Thoracic aorta (tissue), 2 donors: ENCODE results near the gene PHACTR1. TPM values are rescaled to one million over a fixed set of nuclear protein-coding genes. Genes with fewer than 3 reads are reported as not detected.

ENCODE experiments used
- ATAC-seq: fragments of 150-250 bp; one replicate; pipeline ENCODE4 v1.8.0; 2017; ENCODE audit warnings: low read depth; ENCODE audit not compliant: insufficient number of reproducible peaks, low FRiP score
- DNase-seq: peaks from one replicate; pipeline ENCODE4 v3.0.0-alpha.2; 2020; ENCODE audit warnings: low spot score
- H3K27ac ChIP-seq, 2 donors: fragments of 200-600 bp; sonication (generic); 1 replicate in 1 of 2; 2 replicates in 1 of 2; pipeline ENCODE4 v1.5.1; 2016; ENCODE audit warnings: mild to moderate bottlenecking in 2 of 2, moderate library complexity in 2 of 2
- H3K27me3 ChIP-seq: fragments of 200-600 bp; sonication (generic); replicated peaks from 2 replicates; pipeline ENCODE4 v1.6.0; 2016; ENCODE audit warnings: mild to moderate bottlenecking; ENCODE audit not compliant: insufficient read depth
- H3K36me3 ChIP-seq: fragments of 200-600 bp; sonication (generic); one replicate; pipeline ENCODE4 v1.5.1; 2016
- H3K4me1 ChIP-seq, 2 donors: fragments of 200-600 bp; sonication (generic); 1 replicate in 1 of 2; 2 replicates in 1 of 2; pipeline versions ENCODE4 v1.5.1 to v1.6.0; 2016; ENCODE audit warnings: low read depth in 2 of 2, mild to moderate bottlenecking in 1 of 2; ENCODE audit not compliant: control insufficient read depth in 1 of 2
- H3K4me3 ChIP-seq: fragments of 200-600 bp; sonication (generic); 2 replicates; pipeline ENCODE4 v1.5.1; 2016; ENCODE audit warnings: mild to moderate bottlenecking
- H3K9me3 ChIP-seq: fragments of 200-600 bp; sonication (generic); 2 replicates; pipeline ENCODE4 v1.5.1; 2016
- CTCF ChIP-seq: fragments of 200-600 bp; sonication (generic); IDR thresholded peaks from one replicate; pipeline ENCODE4 v1.5.1; 2019; ENCODE audit warnings: antibody characterized with exemption
- total RNA-seq, 2 donors: library from RNA; depleted of rRNA; stranded (reverse); fragments of >200 nt; gene quantifications; one replicate each; pipeline versions ENCODE4 v1.1.0 to v1.2.3, GENCODE V29; 2016

PHACTR1 gene
- total RNA-seq, 2 donors from 2014 or later = 42.9 to 69.1 TPM

- H3K4me3 ChIP-seq = no peak overlapping the region
- H3K9me3 ChIP-seq = no peaks in the 10 kb centered on the region
- no peak for TF ChIP-seq CTCF
- DNase-seq (no peak), ATAC-seq (no peak)
- no peak overlapping the region for H3K27ac ChIP-seq
- peaks cover 15 to 80% of the 10 kb centered on the region in 2 donors for H3K4me1 ChIP-seq
- no peaks in the 10 kb centered on the region for H3K27me3 ChIP-seq
- no peaks in the 10 kb centered on the region for H3K36me3 ChIP-seq
Measured at GRCh38 chr6:13116155-13116554, 399.6 kb downstream of the PHACTR1 start.

GRCh38 chr6:13117570-13117969 lies 401.0 kb downstream of the PHACTR1 start:
- no peaks in the 10 kb centered on the region for H3K27me3 ChIP-seq

GRCh38 chr6:13119549-13119948 lies 403.0 kb downstream of the PHACTR1 start:
- Histone ChIP-seq H3K27me3 (no peaks in the 10 kb centered on the region), H3K36me3 (no peaks in the 10 kb centered on the region), H3K4me1 (peaks cover 6 to 76% of the 10 kb centered on the region in 2 donors), H3K4me3 (no peak overlapping the region), H3K9me3 (no peaks in the 10 kb centered on the region), H3K27ac (no peak overlapping the region)
- DNase-seq (no peak), ATAC-seq (no peak)
- TF ChIP-seq CTCF = no peak

More at GRCh38 chr6:13117570-13117969, 401.0 kb downstream of the PHACTR1 start:
- no peak overlapping the region for H3K27ac ChIP-seq
- H3K4me1 ChIP-seq = peaks cover 15 to 80% of the 10 kb centered on the region in 2 donors
- H3K36me3 ChIP-seq = no peaks in the 10 kb centered on the region
- no peak overlapping the region for H3K4me3 ChIP-seq
- ATAC-seq (no peak), DNase-seq (no peak)
- TF ChIP-seq CTCF = no peak
- H3K9me3 ChIP-seq = no peaks in the 10 kb centered on the region

DNA sequence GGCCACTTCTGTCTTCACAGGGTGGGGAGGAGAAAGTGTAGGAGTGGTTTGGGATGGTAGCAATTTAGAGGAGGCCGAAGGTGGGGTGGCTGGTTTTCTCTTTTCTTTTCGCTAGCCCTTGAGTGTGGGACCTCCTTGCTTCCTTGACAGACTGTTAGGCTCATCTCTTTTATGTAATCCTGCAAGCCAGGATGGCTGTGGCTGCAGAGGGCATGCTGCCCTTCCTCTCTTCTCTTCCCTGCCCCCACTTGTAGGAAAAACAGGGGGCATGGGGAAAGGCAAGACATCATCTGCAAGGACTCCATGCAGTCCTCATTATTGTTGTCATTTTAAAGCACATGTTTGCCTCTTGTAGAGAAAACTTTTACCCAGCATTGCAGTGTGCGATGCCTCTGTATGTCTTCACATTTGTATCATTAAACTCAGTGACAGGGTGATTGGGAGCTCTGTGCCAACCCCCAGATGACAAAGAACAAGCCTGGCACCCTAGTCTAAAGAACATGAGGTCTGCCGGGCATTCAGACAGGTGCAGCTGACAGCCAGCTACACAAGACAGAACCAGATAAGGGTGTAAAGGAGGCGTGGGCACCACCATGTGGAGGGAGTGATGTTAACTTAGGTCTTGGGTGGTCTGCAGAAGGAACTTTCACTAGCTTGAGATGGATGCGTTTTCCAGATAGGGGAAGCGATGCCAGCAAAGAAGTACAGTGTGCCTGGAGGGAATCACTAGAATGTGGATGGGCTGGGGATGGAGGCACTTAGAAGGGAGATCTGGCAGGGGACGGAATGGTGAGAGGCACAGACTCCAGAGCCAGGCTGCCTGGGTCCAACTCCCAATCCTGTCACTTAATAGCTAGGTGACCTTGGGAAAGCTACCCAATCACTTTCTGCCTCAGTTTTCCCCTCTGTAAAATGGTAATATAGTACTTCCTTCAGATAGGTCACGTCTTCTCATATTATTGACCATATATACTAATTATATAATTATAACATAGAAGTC lies 404.2 kb downstream of the PHACTR1 start:
- no peak for TF ChIP-seq CTCF
- H3K27me3 ChIP-seq = no peaks in the 10 kb centered on the region
- no peak overlapping the region for H3K27ac ChIP-seq
- DNase-seq (no peak), ATAC-seq (no peak)
- H3K4me3 ChIP-seq = no peak overlapping the region
- no peaks in the 10 kb centered on the region for H3K9me3 ChIP-seq
- H3K4me1 ChIP-seq = peaks cover 5 to 66% of the 10 kb centered on the region in 2 donors
- H3K36me3 ChIP-seq = no peaks in the 10 kb centered on the region

- no peak for DNase-seq
- no peak for TF ChIP-seq CTCF
- Histone ChIP-seq H3K4me1 (peaks cover 0 to 40% of the 10 kb centered on the region in 2 donors), H3K27ac (no peak overlapping the region), H3K36me3 (no peaks in the 10 kb centered on the region), H3K27me3 (no peaks in the 10 kb centered on the region), H3K4me3 (no peak overlapping the region), H3K9me3 (no peaks in the 10 kb centered on the region)
- no peak for ATAC-seq
Measured at GRCh38 chr6:13124131-13124530, 407.6 kb downstream of the PHACTR1 start.
